ENCODE data around the gene TCEA3.

TCEA3 gene

DNA sequence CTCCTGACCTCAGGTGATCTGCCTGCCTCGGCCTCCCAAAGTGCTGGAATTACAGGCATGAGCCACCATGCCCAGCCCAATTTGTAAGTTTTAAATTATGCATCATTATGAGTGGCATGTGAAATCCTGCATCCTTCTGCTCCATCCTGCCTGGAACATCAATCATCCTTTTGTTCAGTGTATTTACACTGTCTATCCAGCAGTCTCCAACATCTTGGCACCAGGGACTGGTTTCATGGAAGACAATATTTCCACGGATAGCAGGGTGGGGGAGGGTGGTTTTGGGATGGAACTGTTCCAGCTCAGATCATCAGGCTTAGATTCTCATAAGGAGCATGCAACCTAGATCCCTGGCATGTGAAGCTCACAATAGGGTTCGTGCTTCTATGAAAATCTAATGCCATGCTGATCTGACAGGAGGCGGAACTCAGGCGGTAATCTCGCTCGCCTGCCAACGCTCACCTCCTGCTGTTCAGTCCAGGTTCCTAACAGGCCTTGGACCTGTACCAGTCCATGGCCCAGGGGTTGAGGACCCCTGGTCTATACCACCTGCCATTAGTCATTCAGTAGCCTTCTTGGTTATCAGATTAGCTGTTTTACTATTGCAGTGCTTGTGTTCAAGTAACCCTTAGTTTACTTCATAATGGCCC is 22.2 kb upstream of the TCEA3 start:
- TF ChIP-seq, protein P1, sequence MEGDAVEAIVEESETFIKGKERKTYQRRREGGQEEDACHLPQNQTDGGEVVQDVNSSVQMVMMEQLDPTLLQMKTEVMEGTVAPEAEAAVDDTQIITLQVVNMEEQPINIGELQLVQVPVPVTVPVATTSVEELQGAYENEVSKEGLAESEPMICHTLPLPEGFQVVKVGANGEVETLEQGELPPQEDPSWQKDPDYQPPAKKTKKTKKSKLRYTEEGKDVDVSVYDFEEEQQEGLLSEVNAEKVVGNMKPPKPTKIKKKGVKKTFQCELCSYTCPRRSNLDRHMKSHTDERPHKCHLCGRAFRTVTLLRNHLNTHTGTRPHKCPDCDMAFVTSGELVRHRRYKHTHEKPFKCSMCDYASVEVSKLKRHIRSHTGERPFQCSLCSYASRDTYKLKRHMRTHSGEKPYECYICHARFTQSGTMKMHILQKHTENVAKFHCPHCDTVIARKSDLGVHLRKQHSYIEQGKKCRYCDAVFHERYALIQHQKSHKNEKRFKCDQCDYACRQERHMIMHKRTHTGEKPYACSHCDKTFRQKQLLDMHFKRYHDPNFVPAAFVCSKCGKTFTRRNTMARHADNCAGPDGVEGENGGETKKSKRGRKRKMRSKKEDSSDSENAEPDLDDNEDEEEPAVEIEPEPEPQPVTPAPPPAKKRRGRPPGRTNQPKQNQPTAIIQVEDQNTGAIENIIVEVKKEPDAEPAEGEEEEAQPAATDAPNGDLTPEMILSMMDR (conservative IDR thresholded peaks at IDR 0.05): no peak
- H3K27ac ChIP-seq: no peak overlapping the region

DNA sequence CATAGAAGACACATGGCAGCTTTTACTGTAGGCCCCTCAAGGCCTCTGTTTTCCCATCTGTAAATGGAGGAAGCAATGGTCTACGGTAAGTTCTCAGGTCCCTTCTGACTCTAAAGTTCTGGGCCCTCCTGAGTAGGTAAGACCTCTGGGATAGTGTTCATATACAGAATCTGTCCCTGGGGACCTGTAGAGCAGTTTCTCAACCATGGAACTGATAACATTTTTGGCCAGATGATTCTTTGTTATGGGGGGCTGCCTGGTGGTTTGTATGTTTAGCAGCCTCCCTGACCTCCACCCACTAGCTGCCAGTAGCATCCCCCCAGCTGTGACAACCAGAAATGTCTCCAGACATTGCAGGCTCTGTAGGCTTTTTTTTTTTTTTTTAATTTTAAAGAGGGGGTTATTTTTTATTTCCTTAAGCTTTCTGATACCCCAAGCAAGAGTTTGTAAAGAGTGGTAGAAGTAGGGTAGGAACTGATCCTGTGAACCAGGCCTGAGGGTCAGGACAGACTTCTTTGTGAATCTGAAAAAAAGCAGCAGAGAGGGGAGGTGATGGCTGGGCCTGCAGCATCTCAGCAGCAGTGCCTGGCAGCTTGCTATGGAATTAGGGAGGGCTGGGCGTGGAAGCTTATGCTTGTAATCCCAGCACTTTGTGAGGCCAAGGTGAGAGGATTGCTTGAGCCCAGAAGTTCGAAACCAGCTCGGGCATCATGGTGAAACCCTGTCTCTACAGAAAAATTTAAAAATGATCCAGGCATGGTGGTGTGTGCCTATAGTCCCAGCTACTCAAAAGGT is 20.2 kb upstream of the TCEA3 start:
- TF ChIP-seq, protein P1 (conservative IDR thresholded peaks at IDR 0.05): no peak
- no peak overlapping the region for H3K27ac ChIP-seq

DNA sequence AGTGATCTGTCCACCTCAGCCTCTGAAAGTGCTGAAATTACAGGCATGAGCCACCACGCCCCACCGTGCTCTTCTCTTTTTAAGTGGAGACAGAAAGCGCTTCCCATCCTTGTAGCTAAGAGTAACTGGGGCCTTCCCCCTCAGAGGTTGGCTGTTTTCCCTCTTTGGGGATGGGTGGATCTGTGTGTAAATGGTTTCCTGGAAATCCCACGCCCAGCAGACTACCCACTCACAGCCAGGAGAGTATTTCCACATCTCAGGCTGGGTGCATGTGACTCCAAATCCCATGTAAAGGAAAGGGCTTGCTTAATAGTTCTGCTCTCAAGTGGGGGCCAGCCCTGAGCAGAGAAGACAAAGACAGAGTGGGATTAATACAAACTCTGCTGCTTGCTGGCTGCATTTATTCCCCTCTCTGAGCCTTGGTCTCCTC is 19.6 kb upstream of the TCEA3 start:
- H3K27ac ChIP-seq: no peak overlapping the region

DNA sequence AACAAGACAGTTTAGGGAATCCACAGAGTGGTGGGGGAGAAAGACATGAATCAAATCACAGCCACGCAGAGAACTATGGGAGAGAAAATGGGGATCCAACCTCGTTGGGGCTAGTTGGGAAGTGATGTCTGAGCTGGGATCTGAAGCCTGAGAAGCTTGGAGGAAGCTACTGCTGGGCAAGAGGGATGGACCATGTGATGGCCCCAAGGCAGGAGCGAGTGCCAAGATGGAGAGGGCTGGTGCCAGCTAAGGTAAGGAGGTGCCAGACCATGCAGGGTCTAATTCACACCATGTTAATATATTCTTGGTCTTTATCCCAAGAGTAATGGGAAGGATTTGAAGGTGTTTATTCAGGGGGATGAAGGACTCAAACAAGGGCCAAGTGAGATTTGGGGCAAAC is 18.2 kb upstream of the TCEA3 start:
- no peak overlapping the region for H3K27ac ChIP-seq
- TF ChIP-seq, protein P1 (conservative IDR thresholded peaks at IDR 0.05): no peak

More for the DNA sequence above, 19.6 kb upstream of the TCEA3 start:
- TF ChIP-seq, protein P1 (conservative IDR thresholded peaks at IDR 0.05): no peak

GRCh38 chr1:23441446-23442148 is 17.0 kb upstream of the TCEA3 start:
- TF ChIP-seq, protein P1 (conservative IDR thresholded peaks at IDR 0.05): no peak
- no peak overlapping the region for H3K27ac ChIP-seq

GRCh38 chr1:23438545-23438944 is 14.0 kb upstream of the TCEA3 start:
- H3K27ac ChIP-seq: no peak overlapping the region
- TF ChIP-seq, protein P1 (conservative IDR thresholded peaks at IDR 0.05): no peak

GRCh38 chr1:23437355-23437664 is 12.8 kb upstream of the TCEA3 start:
- TF ChIP-seq, protein P1 (conservative IDR thresholded peaks at IDR 0.05): no peak
- H3K27ac ChIP-seq: no peak overlapping the region
